GM18870 (cell line): Measurements from ENCODE around the gene DHFR.
A peak's percentile ranks its signal among the peaks of the same experiment; 100 is the strongest.

Experiments
- ATAC-seq: cut with Tn5 transposase; IDR thresholded peaks from one replicate; pipeline ENCODE4 v1.9.1; 2021; ENCODE audit warnings: moderate library complexity; ENCODE audit not compliant: unreplicated experiment

DHFR gene

DNA sequence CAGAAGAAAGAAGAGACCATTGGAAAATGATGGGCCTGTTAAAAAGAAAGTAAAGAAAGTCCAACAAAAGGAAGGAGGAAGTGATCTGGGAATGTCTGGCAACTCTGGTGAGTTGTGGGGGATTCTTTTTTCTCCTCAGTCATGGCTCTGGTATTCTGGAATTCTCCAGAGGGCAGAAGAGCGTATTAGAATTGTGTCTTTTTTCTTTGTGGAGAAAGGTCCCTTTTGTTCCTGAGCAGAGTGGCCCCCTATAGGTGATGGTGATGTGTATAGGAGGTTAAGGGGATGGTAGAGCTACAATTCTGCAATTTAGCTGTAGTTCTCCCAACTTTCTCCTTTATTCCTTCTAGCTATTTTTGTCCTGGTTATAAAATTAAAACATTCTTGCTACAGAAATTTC, 1.6 kb upstream of the DHFR start:
- ATAC-seq: no peak

GRCh38 chr5:80655231-80655774, 520 bp upstream of the DHFR start:
- no peak for ATAC-seq

- ATAC-seq: no peak
Measured at GRCh38 chr5:80654054-80654390, 761 bp downstream of the DHFR start.

DNA sequence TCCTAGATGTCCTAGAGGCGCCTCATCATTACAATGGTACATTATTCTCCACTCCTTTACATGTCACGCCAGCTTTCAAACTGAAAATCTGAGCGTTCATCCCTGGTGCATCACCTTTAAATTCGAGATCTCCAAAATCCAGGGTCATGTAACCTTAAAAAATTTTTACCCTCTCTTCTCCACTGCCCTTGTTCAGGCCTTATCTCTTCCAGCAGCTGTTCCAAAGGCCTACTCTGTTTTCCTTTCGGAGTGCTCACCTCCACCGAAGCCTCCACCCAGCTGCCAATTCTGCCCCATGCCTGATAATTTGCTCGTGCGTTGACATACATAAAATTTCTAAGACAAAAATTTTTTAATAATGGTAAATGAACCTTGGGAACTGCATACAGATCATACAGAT, 1.3 kb downstream of the DHFR start:
- ATAC-seq: no peak

DNA sequence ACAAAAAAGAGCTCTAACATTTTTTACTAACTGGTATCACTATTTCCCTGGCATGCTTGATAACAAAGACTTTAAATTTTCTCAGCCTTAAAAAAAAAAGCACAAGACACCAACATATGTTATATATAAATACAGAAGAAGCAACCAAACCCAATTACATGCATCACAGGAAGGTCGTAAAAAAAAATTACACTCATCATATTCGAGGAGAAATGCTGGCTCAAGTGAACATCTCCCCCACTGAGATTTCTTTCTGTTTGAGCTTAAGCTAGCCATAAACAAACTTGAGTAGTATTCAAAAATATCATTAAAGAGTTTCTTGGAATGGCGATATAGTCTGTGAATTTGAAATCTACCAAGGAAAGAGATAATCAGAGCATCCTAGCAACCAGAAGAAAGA, 7.9 kb downstream of the DHFR start:
- ATAC-seq: no peak

GRCh38 chr5:80644900-80645299, 9.9 kb downstream of the DHFR start:
- no peak for ATAC-seq

- no peak for ATAC-seq
Measured at GRCh38 chr5:80641353-80641752, 13.4 kb downstream of the DHFR start.

GRCh38 chr5:80634193-80634592, 20.6 kb downstream of the DHFR start:
- no peak for ATAC-seq

GRCh38 chr5:80632700-80633099, 22.1 kb downstream of the DHFR start:
- no peak for ATAC-seq

GRCh38 chr5:80631278-80632259, 23.2 kb downstream of the DHFR start:
- no peak for ATAC-seq

- no peak for ATAC-seq
Measured at GRCh38 chr5:80629281-80629680, 25.5 kb downstream of the DHFR start.

DNA sequence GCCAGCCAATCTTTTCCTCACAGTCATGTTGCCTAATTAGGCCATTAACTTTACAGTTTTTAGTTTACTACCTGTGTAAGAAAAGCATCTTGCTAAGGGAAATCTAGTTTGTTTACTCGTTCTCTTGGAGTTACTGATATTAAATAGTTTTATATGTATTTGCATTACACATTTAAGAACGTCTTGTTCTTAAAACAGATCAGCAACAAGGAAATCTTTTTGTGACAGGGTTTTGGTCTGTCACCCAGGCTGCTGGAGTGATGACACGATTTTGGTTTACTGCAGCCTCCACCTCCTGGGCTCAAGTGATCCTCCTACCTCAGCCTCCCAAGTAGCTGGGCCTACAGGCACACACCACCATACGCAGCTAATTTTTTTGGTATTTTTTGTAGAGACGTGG, 29.6 kb downstream of the DHFR start:
- no peak for ATAC-seq

GRCh38 chr5:80623999-80624398, 30.8 kb downstream of the DHFR start:
- no peak for ATAC-seq

DNA sequence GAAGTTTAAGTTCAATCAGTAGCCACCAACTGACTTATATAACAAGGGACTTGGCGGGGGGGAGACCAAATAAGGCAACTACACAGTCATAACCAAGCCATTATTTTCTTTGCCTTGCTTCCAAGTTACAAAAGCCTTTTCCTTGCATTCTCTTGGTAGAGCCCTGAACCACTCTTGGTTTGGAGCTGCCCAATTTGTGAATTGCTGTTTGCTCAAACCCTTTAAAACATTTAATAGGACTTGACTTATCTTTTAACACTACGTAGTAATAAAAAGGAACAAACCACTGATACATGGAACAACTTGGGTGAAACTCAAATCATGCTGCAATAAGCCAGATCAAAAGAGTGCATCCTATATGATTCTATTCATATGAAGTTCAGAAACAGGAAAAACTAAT, 32.0 kb downstream of the DHFR start:
- no peak for ATAC-seq

DNA sequence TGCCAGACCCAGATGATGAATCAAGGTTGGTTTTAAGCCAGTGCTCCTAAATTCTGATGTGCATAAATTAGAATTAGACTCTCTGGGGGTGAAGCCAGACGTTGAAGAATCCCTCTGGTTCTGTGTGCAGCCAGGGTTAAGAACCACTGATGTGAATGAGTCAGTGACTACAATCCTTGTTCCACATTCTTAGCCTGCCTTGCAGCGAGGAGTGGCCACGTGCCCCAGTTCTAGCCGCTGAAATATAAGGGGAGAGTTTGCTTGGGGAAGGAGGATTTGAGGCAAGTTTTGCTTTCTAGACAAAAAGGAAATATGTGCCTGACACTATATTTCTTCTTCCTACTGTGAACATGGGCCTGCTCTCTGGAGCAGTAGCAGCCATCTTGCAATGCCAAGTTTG, 34.6 kb downstream of the DHFR start:
- ATAC-seq: no peak

GRCh38 chr5:80619086-80619485, 35.7 kb downstream of the DHFR start:
- no peak for ATAC-seq

- no peak for ATAC-seq
Measured at GRCh38 chr5:80618438-80618837, 36.3 kb downstream of the DHFR start.

DNA sequence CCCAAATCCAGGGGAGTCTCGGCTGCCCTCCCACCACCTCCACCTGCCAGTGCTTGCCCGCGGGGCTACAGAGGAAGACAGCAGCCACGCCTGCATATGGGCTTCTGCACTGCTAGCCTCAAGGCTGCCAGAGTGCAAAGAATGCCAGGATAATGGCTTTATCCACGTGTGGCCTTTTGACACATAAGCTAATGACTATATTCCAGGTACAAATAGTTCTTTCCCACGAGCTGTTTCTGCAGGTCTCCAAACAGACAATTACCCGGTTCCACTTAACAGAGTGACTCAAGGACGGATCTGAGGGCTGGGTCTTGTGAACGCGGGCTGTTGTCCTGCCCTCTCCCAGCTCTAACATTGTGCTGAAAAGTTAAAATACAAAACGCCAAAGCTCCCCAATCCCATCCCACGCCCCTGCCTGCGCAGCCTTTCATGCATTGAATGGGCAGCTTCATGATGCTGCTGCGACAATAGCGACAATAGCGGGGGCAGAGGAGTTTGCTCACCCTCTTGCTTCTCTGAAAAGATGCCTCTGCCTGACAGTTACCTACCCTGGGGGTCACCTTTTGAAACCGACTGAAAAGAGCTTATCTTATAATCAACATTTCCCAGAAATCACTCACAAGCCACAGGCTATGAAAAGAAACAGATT, 39.4 kb downstream of the DHFR start:
- no peak for ATAC-seq

GRCh38 chr5:80609692-80610091, 45.1 kb downstream of the DHFR start:
- ATAC-seq: no peak

DNA sequence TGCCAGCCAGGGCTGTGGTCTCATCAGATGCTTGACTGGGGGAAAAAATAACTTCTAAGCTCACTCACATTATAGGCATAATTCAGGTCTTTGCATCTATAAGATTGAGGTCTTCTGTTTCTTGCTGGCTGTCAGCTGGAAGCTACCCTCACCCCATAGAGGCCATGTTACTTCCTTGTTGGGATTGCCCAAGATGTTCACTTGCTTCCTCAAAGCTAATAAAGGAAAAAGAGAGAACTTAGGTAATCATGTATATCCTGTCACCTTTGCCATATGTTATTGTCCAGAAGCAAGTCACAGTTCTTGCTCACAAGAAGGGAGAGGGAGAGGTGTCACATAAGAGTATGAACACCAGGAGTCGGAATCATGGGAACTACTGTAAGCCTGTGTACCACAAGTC, 46.1 kb downstream of the DHFR start:
- no peak for ATAC-seq

DNA sequence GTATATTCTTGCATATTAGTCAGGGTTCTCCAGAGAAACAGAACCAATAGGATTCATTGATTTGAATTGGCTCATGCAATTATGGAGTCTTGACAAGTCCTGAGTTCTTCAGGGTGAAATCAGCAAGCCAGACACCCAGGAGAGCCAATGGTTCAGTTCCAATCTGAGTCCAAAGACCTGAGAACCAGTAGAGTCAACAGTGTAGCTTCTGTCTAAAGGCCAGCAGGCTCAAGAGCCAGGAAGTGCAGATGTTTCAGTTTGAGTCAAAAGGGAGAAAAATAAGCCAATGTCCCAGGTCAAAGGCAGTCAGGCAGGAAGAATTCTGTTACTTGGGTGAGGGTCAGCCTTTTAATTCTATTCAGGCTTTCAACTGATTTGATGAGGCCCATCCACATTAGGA, 47.0 kb downstream of the DHFR start:
- peak; percentile 83 for ATAC-seq

GRCh38 chr5:80607343-80607742, 47.4 kb downstream of the DHFR start:
- no peak for ATAC-seq
